ENCODE measurements around the gene GLT6D1.
A peak's percentile ranks its signal among the peaks of the same experiment; 100 is the strongest.
"Not testable (repeated sequence)": the region's sequence is repeated elsewhere in the genome, so short reads cannot be mapped to it uniquely, and the experiment has no call there.

Gene GLT6D1

GRCh38 chr9:135671591-135672041 is 32.3 kb upstream of the GLT6D1 start:
- Histone ChIP-seq H3K4me3 (ENCODE audit: low read length) (no peak overlapping the region), H3K79me2 (ENCODE audit: low read length) (no peaks in the 10 kb centered on the region)
- DNase-seq: no peak

GRCh38 chr9:135670721-135671590 is 31.6 kb upstream of the GLT6D1 start:
- peaks cover 81% of the 10 kb centered on the region for H3K27me3 ChIP-seq (replicated peaks; ENCODE audit: insufficient read depth, low read length)
- H3F3A ChIP-seq (ENCODE audit: insufficient read depth, low read length): no peaks in the 10 kb centered on the region
- TF ChIP-seq CTCF (IDR thresholded peaks at IDR 0.05; ENCODE audit: low read length): no peak
- no peak for TF ChIP-seq EZH2phosphoT487 (IDR thresholded peaks at IDR 0.05; ENCODE audit: low read length)
- TF ChIP-seq EZH2 (optimal IDR thresholded peaks at IDR 0.05; ENCODE audit: low read depth, low read length): no peak
- H3K36me3 ChIP-seq (replicated peaks; ENCODE audit: insufficient read depth, low read length): no peaks in the 10 kb centered on the region
- H4K20me1 ChIP-seq (ENCODE audit: insufficient read depth, low read length): no peaks in the 10 kb centered on the region
- H3K9ac ChIP-seq (ENCODE audit: low read length): no peak overlapping the region
- no peak for DNase-seq
- H3K27ac ChIP-seq (ENCODE audit: low read length): no peak overlapping the region
- no peak overlapping the region for H3K4me3 ChIP-seq (ENCODE audit: low read length)
- H3K79me2 ChIP-seq (ENCODE audit: low read length): no peaks in the 10 kb centered on the region
- no peak overlapping the region for H2AFZ ChIP-seq (ENCODE audit: low read length)
- no peaks in the 10 kb centered on the region for H3K9me3 ChIP-seq (replicated peaks; ENCODE audit: insufficient read depth, low read length)
- H3K4me1 ChIP-seq (ENCODE audit: low read length): 0 out of 2 replicates have a peak, but pooled peaks cover under 1% of the 10 kb centered on the region
- no peaks in the 10 kb centered on the region for H3K9me2 ChIP-seq (replicated peaks; ENCODE audit: insufficient read depth, low read length)
- H3K4me2 ChIP-seq (ENCODE audit: low read depth, low read length): no peak overlapping the region

More at GRCh38 chr9:135671591-135672041, 32.3 kb upstream of the GLT6D1 start:
- H3K4me1 ChIP-seq (ENCODE audit: low read length): peaks cover 2% of the 10 kb centered on the region; the same call in 1 of the 2 replicates
- H2AFZ ChIP-seq (ENCODE audit: low read length): no peak overlapping the region
- no peaks in the 10 kb centered on the region for H3K9me3 ChIP-seq (replicated peaks; ENCODE audit: insufficient read depth, low read length)
- peaks cover 79% of the 10 kb centered on the region for H3K27me3 ChIP-seq (replicated peaks; ENCODE audit: insufficient read depth, low read length)
- H3F3A ChIP-seq (ENCODE audit: insufficient read depth, low read length): no peaks in the 10 kb centered on the region
- no peak overlapping the region for H3K27ac ChIP-seq (ENCODE audit: low read length)
- H3K4me2 ChIP-seq (ENCODE audit: low read depth, low read length): no peak overlapping the region
- TF ChIP-seq CTCF (IDR thresholded peaks at IDR 0.05; ENCODE audit: low read length) (peak; percentile 21), EZH2phosphoT487 (IDR thresholded peaks at IDR 0.05; ENCODE audit: low read length) (no peak)
- H3K9ac ChIP-seq (ENCODE audit: low read length): no peak overlapping the region
- no peaks in the 10 kb centered on the region for H3K36me3 ChIP-seq (replicated peaks; ENCODE audit: insufficient read depth, low read length)
- H3K9me2 ChIP-seq (replicated peaks; ENCODE audit: insufficient read depth, low read length): no peaks in the 10 kb centered on the region
- H4K20me1 ChIP-seq (ENCODE audit: insufficient read depth, low read length): no peaks in the 10 kb centered on the region

GRCh38 chr9:135669616-135670285 is 30.4 kb upstream of the GLT6D1 start:
- no peak for DNase-seq
- Histone ChIP-seq H3K79me2 (ENCODE audit: low read length) (no peaks in the 10 kb centered on the region), H3K36me3 (replicated peaks; ENCODE audit: insufficient read depth, low read length) (no peaks in the 10 kb centered on the region), H3K4me1 (ENCODE audit: low read length) (0 out of 2 replicates have a peak, but pooled peaks cover 4% of the 10 kb centered on the region), H3K4me2 (ENCODE audit: low read depth, low read length) (no peak overlapping the region), H3K4me3 (ENCODE audit: low read length) (no peak overlapping the region), H3K9me3 (replicated peaks; ENCODE audit: insufficient read depth, low read length) (no peaks in the 10 kb centered on the region), H4K20me1 (ENCODE audit: insufficient read depth, low read length) (no peaks in the 10 kb centered on the region), H3K27me3 (replicated peaks; ENCODE audit: insufficient read depth, low read length) (peaks cover 87% of the 10 kb centered on the region), H3K27ac (ENCODE audit: low read length) (no peak overlapping the region), H2AFZ (ENCODE audit: low read length) (no peak overlapping the region), H3K9me2 (replicated peaks; ENCODE audit: insufficient read depth, low read length) (no peaks in the 10 kb centered on the region), H3K9ac (ENCODE audit: low read length) (no peak overlapping the region), H3F3A (ENCODE audit: insufficient read depth, low read length) (no peaks in the 10 kb centered on the region)
- TF ChIP-seq EZH2 (optimal IDR thresholded peaks at IDR 0.05; ENCODE audit: low read depth, low read length): no peak
- no peak for TF ChIP-seq EZH2phosphoT487 (IDR thresholded peaks at IDR 0.05; ENCODE audit: low read length)
- no peak for TF ChIP-seq CTCF (IDR thresholded peaks at IDR 0.05; ENCODE audit: low read length)

GRCh38 chr9:135669018-135669417 is 29.7 kb upstream of the GLT6D1 start:
- not testable (repeated sequence) for H3K9ac ChIP-seq (ENCODE audit: low read length); H3K9me3 ChIP-seq (replicated peaks; ENCODE audit: insufficient read depth, low read length); DNase-seq; H2AFZ ChIP-seq (ENCODE audit: low read length); H4K20me1 ChIP-seq (ENCODE audit: insufficient read depth, low read length); H3K4me3 ChIP-seq (ENCODE audit: low read length); H3K79me2 ChIP-seq (ENCODE audit: low read length); H3F3A ChIP-seq (ENCODE audit: insufficient read depth, low read length); H3K4me1 ChIP-seq (ENCODE audit: low read length); H3K9me2 ChIP-seq (replicated peaks; ENCODE audit: insufficient read depth, low read length); H3K36me3 ChIP-seq (replicated peaks; ENCODE audit: insufficient read depth, low read length); H3K4me2 ChIP-seq (ENCODE audit: low read depth, low read length); H3K27ac ChIP-seq (ENCODE audit: low read length)
- H3K27me3 ChIP-seq (replicated peaks; ENCODE audit: insufficient read depth, low read length): peaks cover 87% of the 10 kb centered on the region

Measured in MM.1S (cell line).